GM12878 (cell line): ENCODE data around the gene COMMD7. TPM values are rescaled to one million over a fixed set of nuclear protein-coding genes. Genes with fewer than 3 reads are reported as not detected.

ENCODE experiments used
- ATAC-seq: fragments of 200-7000 bp; cut with Tn5 transposase; 3 replicates; pipeline ENCODE4 v1.9.1; 2020; ENCODE audit warnings: mild to moderate bottlenecking, moderate library complexity
- BruUV-seq: library from RNA; stranded (reverse); fragments of 400-500 nt; replicated peaks from 2 replicates; lab custom pipeline; 2021; lab: Mats Ljungman, UMichigan
- CTCF ChIA-PET: fragments of 300-600 bp; sonication (Branson Sonifier 250); formaldehyde crosslinking; extraction: SDS; loops from one replicate; lab custom pipeline; 2021; ENCODE audit warnings: inconsistent platforms; lab: Yijun Ruan, JAX
- POLR2A ChIA-PET: fragments of 350-600 bp; formaldehyde crosslinking; extraction: SDS; loops from one replicate; lab custom pipeline; 2021; ENCODE audit warnings: inconsistent platforms; lab: Charles Lee
- RAD21 ChIA-PET: fragments of 300-600 bp; sonication (Branson Sonifier 250); formaldehyde crosslinking; loops from one replicate; lab custom pipeline; 2023; ENCODE audit warnings: antibody characterized with exemption; ENCODE audit not compliant: unreplicated experiment; lab: Charles Lee
- SMC1A ChIA-PET: fragments of 300-600 bp; sonication (Branson Sonifier 250); formaldehyde crosslinking; loops from one replicate; lab custom pipeline; 2023; ENCODE audit not compliant: unreplicated experiment, uncharacterized antibody; lab: Charles Lee
- DNase-seq: peaks from one replicate; pipeline ENCODE4 v3.0.0-alpha.2; 2011; ENCODE audit warnings: low read depth, low spot score
- FAIRE-seq: peaks from 3 replicates; lab custom pipeline; 2011; peaks lifted over from hg19 to GRCh38; lab: Jason Lieb, UNC
- H2AFZ ChIP-seq: 2 replicates; pipeline ENCODE4 v1.6.0; 2011; ENCODE audit warnings: low read depth, low read length, control low read depth; ENCODE audit not compliant: control insufficient read depth
- H3K27ac ChIP-seq: 2 replicates; pipeline ENCODE4 v1.5.1; 2011; ENCODE audit warnings: control low read depth; ENCODE audit not compliant: control insufficient read depth, insufficient read depth
- H3K27me3 ChIP-seq, 2 experiments: replicated peaks in 1 of 2; 2 replicates each; pipeline versions ENCODE4 v1.6.0 to v1.6.1; 2011; ENCODE audit warnings: low read length in 1 of 2; ENCODE audit not compliant: control insufficient read depth in 2 of 2, insufficient read depth in 2 of 2
- H3K36me3 ChIP-seq, 2 experiments: 2 replicates each; pipeline ENCODE4 v1.5.1; 2011; ENCODE audit warnings: low read length in 1 of 2; ENCODE audit not compliant: control insufficient read depth in 2 of 2, insufficient read depth in 2 of 2
- H3K4me1 ChIP-seq: 2 replicates; pipeline ENCODE4 v1.6.1; 2011; ENCODE audit warnings: mild to moderate bottlenecking, low read length, moderate library complexity, mixed read lengths; ENCODE audit not compliant: control insufficient read depth, insufficient read depth
- H3K4me2 ChIP-seq: 2 replicates; pipeline ENCODE4 v1.6.0; 2011; ENCODE audit warnings: control low read depth; ENCODE audit not compliant: control insufficient read depth, insufficient read depth
- H3K4me3 ChIP-seq: fragments of 200-600 bp; sonication (generic); 2 replicates; pipeline ENCODE4 v1.5.1; 2016
- H3K79me2 ChIP-seq: 2 replicates; pipeline ENCODE4 v1.6.0; 2011; ENCODE audit warnings: low read length; ENCODE audit not compliant: control insufficient read depth, insufficient read depth
- H3K9ac ChIP-seq: 2 replicates; pipeline ENCODE4 v1.8.0; 2011; ENCODE audit warnings: low read length, control low read depth, mixed read lengths; ENCODE audit not compliant: control insufficient read depth, insufficient read depth
- H3K9me3 ChIP-seq: replicated peaks from 3 replicates; pipeline ENCODE4 v1.5.1; 2011; ENCODE audit warnings: mild to moderate bottlenecking, low read length; ENCODE audit not compliant: control insufficient read depth, insufficient read depth
- H4K20me1 ChIP-seq: 2 replicates; pipeline ENCODE4 v1.6.0; 2011; ENCODE audit not compliant: control insufficient read depth, insufficient read depth
- BHLHE40 ChIP-seq, 2 experiments: fragments of 450-650 bp in 1 of 2; IDR thresholded peaks; 2 replicates each; pipeline ENCODE4 v1.6.1; 2011 to 2017; ENCODE audit warnings: low read depth in 2 of 2, borderline replicate concordance in 1 of 2, improper control_type of control experiment in 1 of 2, low read length in 1 of 2, mild to moderate bottlenecking in 1 of 2
- ESRRA ChIP-seq: IDR thresholded peaks from 2 replicates; pipeline ENCODE4 v1.6.1; 2012; ENCODE audit warnings: mild to moderate bottlenecking, low read length, improper control_type of control experiment
- NFYB ChIP-seq: IDR thresholded peaks from 2 replicates; pipeline ENCODE4 v1.6.1; 2011; ENCODE audit warnings: low read depth, mild to moderate bottlenecking, low read length, improper control_type of control experiment, moderate library complexity; ENCODE audit not compliant: insufficient read depth
- NRF1 ChIP-seq: conservative IDR thresholded peaks from 2 replicates; pipeline ENCODE4 v1.6.1; 2011; ENCODE audit warnings: mild to moderate bottlenecking, low read depth, low read length, improper control_type of control experiment
- PAX5 ChIP-seq: IDR thresholded peaks from 2 replicates; pipeline ENCODE4 v1.6.1; 2011; ENCODE audit warnings: low read depth, low read length, borderline replicate concordance
- RAD21 ChIP-seq: IDR thresholded peaks from 2 replicates; pipeline ENCODE4 v1.6.1; 2011; ENCODE audit warnings: mild to moderate bottlenecking, low read depth, low read length, moderate library complexity; ENCODE audit not compliant: insufficient read depth
- SUZ12 ChIP-seq: fragments of 200-600 bp; sonication (generic); IDR thresholded peaks from one replicate; pipeline ENCODE4 v1.6.1; 2018; ENCODE audit warnings: antibody characterized with exemption, mild to moderate bottlenecking; ENCODE audit not compliant: unreplicated experiment
- TCF3 ChIP-seq: IDR thresholded peaks from 2 replicates; pipeline ENCODE4 v1.6.1; 2012; ENCODE audit warnings: low read depth, mild to moderate bottlenecking, low read length, borderline replicate concordance; ENCODE audit not compliant: insufficient read depth
- WRNIP1 ChIP-seq: IDR thresholded peaks from 2 replicates; pipeline ENCODE4 v1.6.1; 2011; ENCODE audit warnings: low read depth, low read length, improper control_type of control experiment, borderline replicate concordance
- WGBS: methylation state at CpG from one replicate; pipeline ENCODE4 v1.1.6; 2016; ENCODE audit warnings: low lambda C conversion rate; ENCODE audit not compliant: insufficient replicate concordance, insufficient coverage; ENCODE audit errors: missing lambda C conversion rate; 5-methylcytosine and 5-hydroxymethylcytosine counted together
- in situ Hi-C: fragments of 300-500 bp; cut with MboI; formaldehyde crosslinking; loops from 9 replicates; pipeline ENCODE4 v1.14.3; 2018; ENCODE audit warnings: mixed read lengths
- intact Hi-C: fragments of 100-400 bp; cut with micrococcal nuclease; formaldehyde crosslinking; loops from one replicate; pipeline ENCODE4 v1.14.2; 2022; ENCODE audit not compliant: unreplicated experiment
- polyA plus RNA-seq, 11 experiments: library from polyadenylated mRNA; depleted of rRNA in 4 of 11; unstranded in 6 of 11; stranded (reverse) in 5 of 11; fragments of >200 nt; fragmentation: Nextera tagmentation in 4 of 11; fragmentation: Illumina TruSeq in 1 of 11; extraction: Ambion mirVana in 4 of 11; extraction: Trizol in 1 of 11; gene quantifications; 1 replicate in 1 of 11; 2 replicates in 10 of 11; pipeline versions ENCODE4 v1.2.1 to v1.2.3, GENCODE V29; 2011 to 2016; ENCODE audit warnings: inconsistent platforms in 2 of 11, missing spikeins in 2 of 11, low read depth in 1 of 11
- total RNA-seq, 4 experiments: library from RNA; depleted of rRNA in 3 of 4; stranded (reverse); fragments of >200 nt in 3 of 4; fragmentation: Illumina TruSeq in 1 of 4; extraction: Trizol in 1 of 4; gene quantifications; 2 replicates each; pipeline versions ENCODE4 v1.2.1 to v1.2.3, GENCODE V29; 2013 to 2021
- TF ChIP-seq, protein P1 (sequence below): fragments of 450-650 bp; IDR thresholded peaks from 2 replicates; pipeline ENCODE4 v1.6.1; 2016; ENCODE audit warnings: mild to moderate bottlenecking
- TF ChIP-seq, protein P2 (sequence below): fragments of 450-650 bp; IDR thresholded peaks from 2 replicates; pipeline ENCODE4 v1.6.1; 2017; ENCODE audit warnings: low read depth, mild to moderate bottlenecking, moderate library complexity

Gene COMMD7
- total and polyA plus RNA-seq, 10 of the 15 experiments (the other 5 are each of a cell fraction or from before 2014, with no cell fraction given), result 9.1 to 61.0 (median 27.7) TPM

DNA sequence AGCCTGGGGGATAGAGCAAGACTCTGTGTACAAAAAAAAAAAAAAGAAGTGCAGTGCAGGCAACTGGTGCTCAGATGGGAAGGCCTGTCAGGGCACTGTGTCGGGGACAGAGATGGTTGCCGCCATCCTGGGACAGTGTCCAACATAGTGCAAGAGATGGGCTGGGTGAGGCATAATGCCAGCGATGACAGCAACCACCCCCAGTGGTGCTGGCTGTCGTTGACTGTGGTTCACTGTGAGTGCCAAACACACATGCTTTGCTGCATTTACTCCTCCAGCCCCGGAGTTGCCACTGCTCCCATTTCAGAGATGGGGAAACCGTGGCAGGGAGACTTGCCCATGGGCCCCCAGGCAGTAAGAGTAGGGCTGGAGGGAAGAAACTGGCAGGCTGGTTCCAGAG, 64.3 kb downstream of the COMMD7 start:
- FAIRE-seq, result no peak
- in situ Hi-C loops, result no loop called here
- ChIA-PET CTCF (interaction anchor here (1.2 kb wide), 2 partner anchors 97 to 100 kb away, joined by 4 to 8 read pairs; no protein-coding TSS in a partner anchor), POLR2A (no interaction called here), RAD21 (no interaction called here), SMC1A (interaction anchor here (0.6 to 1.2 kb wide), 2 partner anchors 194 to 384 kb away, joined by 3 read pairs; no protein-coding TSS in a partner anchor)
- Histone ChIP-seq H3K9ac (no peak overlapping the region), H2AFZ (no peak overlapping the region), H4K20me1 (no peaks in the 10 kb centered on the region), H3K4me2 (no peak overlapping the region), H3K4me3 (no peak overlapping the region), H3K79me2 (no peaks in the 10 kb centered on the region), H3K27ac (no peak overlapping the region), H3K4me1 (peaks cover 10% of the 10 kb centered on the region), H3K36me3 (no peaks in the 10 kb centered on the region), H3K27me3 (no peaks in the 10 kb centered on the region), H3K9me3 (no peaks in the 10 kb centered on the region; the same call in 2 of the 3 replicates)
- no TSS peak for BruUV-seq
- intact Hi-C loops, result no loop called here
- no peak for TF ChIP-seq PAX5
- TF ChIP-seq RAD21, result no peak
- no peak for TF ChIP-seq ESRRA
- no peak for TF ChIP-seq WRNIP1
- 44% methylated on average over 6 of the region's 6 CpGs for WGBS
- ATAC-seq, result no peak
- no peak for DNase-seq

DNA sequence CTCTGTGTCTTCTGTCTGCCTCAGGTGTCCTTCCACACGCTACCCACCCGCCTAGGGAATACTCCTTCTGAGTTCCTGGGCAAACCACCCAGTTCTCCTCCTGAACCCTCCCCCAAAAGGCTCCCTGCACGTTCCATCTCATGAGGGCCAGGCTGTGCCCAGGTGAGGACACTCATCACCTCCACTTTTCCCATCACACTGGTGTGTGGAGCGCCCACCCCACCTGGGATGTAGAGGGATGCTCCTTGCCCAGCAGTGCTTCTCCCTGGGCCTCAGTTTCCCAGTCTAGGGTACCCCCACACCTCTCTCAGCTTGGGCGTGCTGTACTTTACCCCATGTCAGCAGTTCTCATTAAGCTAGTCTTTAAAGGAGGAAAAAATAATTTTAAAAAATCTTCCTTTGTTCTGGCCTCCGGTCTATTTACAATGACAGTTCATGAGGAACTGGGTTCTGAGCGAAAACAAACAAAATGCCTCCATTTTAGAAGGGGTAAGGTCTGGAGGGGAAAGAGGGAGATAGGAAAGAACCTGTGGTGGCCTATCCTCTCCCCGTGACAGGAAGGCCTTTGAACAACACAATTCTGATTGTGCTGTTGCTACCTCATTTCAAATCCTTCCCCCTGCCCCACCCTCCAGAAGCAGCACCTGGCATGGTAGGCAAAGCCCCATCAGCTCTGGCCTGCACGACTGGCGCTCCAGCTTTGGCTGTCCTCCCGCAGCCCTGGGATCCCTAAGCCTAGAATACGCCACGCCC, 67.9 kb downstream of the COMMD7 start:
- H2AFZ ChIP-seq, result no peak overlapping the region
- H3K27ac ChIP-seq, result no peak overlapping the region
- DNase-seq, result no peak
- H3K79me2 ChIP-seq, result no peaks in the 10 kb centered on the region
- no peaks in the 10 kb centered on the region for H3K27me3 ChIP-seq
- no TSS peak for BruUV-seq
- in situ Hi-C loops, result no loop called here
- FAIRE-seq, result no peak
- CTCF ChIA-PET, result interaction anchor here (0.7 to 6.5 kb wide), 3 partner anchors 88 to 109 kb away, joined by 3 to 295 read pairs (median 6); no protein-coding TSS in a partner anchor
- ATAC-seq, result no peak
- no peaks in the 10 kb centered on the region for H4K20me1 ChIP-seq
- H3K36me3 ChIP-seq, result no peaks in the 10 kb centered on the region
- no peak overlapping the region for H3K4me2 ChIP-seq
- SMC1A ChIA-PET, result interaction anchor here (2.6 to 6.4 kb wide), 2 partner anchors 88 to 102 kb away, joined by 7 to 107 read pairs; no protein-coding TSS in a partner anchor
- peaks cover 32% of the 10 kb centered on the region for H3K4me1 ChIP-seq
- POLR2A ChIA-PET, result no interaction called here
- no peak overlapping the region for H3K4me3 ChIP-seq
- intact Hi-C loops, result no loop called here
- WGBS, result 78% methylated on average over 13 of the region's 13 CpGs
- no peaks in the 10 kb centered on the region for H3K9me3 ChIP-seq
- H3K9ac ChIP-seq, result no peak overlapping the region
- RAD21 ChIA-PET, result interaction anchor here (1.2 to 4.4 kb wide), 2 partner anchors 102 to 147 kb away, joined by 3 to 138 read pairs; no protein-coding TSS in a partner anchor
- TF ChIP-seq SUZ12, result no peak
- no peak for TF ChIP-seq BHLHE40 (IDR thresholded peaks at IDR 0.05; ENCODE audit: borderline replicate concordance in 1 of 2, low read depth in 2 of 2, low read length in 1 of 2)
- TF ChIP-seq, protein P1, sequence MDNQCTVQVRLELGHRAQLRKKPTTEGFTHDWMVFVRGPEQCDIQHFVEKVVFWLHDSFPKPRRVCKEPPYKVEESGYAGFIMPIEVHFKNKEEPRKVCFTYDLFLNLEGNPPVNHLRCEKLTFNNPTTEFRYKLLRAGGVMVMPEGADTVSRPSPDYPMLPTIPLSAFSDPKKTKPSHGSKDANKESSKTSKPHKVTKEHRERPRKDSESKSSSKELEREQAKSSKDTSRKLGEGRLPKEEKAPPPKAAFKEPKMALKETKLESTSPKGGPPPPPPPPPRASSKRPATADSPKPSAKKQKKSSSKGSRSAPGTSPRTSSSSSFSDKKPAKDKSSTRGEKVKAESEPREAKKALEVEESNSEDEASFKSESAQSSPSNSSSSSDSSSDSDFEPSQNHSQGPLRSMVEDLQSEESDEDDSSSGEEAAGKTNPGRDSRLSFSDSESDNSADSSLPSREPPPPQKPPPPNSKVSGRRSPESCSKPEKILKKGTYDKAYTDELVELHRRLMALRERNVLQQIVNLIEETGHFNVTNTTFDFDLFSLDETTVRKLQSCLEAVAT, result no peak
- TF ChIP-seq TCF3, result no peak
- no peak for TF ChIP-seq NRF1
- TF ChIP-seq, protein P2, sequence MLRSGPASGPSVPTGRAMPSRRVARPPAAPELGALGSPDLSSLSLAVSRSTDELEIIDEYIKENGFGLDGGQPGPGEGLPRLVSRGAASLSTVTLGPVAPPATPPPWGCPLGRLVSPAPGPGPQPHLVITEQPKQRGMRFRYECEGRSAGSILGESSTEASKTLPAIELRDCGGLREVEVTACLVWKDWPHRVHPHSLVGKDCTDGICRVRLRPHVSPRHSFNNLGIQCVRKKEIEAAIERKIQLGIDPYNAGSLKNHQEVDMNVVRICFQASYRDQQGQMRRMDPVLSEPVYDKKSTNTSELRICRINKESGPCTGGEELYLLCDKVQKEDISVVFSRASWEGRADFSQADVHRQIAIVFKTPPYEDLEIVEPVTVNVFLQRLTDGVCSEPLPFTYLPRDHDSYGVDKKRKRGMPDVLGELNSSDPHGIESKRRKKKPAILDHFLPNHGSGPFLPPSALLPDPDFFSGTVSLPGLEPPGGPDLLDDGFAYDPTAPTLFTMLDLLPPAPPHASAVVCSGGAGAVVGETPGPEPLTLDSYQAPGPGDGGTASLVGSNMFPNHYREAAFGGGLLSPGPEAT, result no peak
- TF ChIP-seq NFYB, result no peak
